Right lobe of liver (tissue), 4 donors: ENCODE results near the gene CCDC70.

ENCODE experiments used
- CTCF ChIP-seq, 4 donors: fragments of 200-600 bp in 3 of 4; fragments of 450-650 bp in 1 of 4; IDR thresholded peaks; one replicate each; pipeline versions ENCODE4 v1.5.1 to v1.8.0; 2016 to 2022; ENCODE audit warnings: antibody characterized with exemption in 4 of 4, mild to moderate bottlenecking in 2 of 4
- POLR2A ChIP-seq: fragments of 450-650 bp; IDR thresholded peaks from one replicate; pipeline ENCODE4 v1.6.1; 2017; ENCODE audit warnings: antibody characterized with exemption, mild to moderate bottlenecking
- donor health status: DM: no; HTN: no; CAD: no.
- donor health status: DM: no; HTN: no; CAD: no.
- donor health status: DM: no; HTN: yes; CAD: no.

GRCh38 chr13:51839711-51840540, 21.8 kb upstream of the CCDC70 start:
- no peak for TF ChIP-seq CTCF (IDR thresholded peaks at IDR 0.05)
- no peak for TF ChIP-seq POLR2A
